A673 (cell line): ENCODE measurements around the gene RPS26. TPM values are rescaled to one million over a fixed set of nuclear protein-coding genes. Genes with fewer than 3 reads are reported as not detected.

Experiments
- BruUV-seq: library from RNA; stranded (reverse); fragments of 400-500 nt; replicated peaks from 2 replicates; lab custom pipeline; 2021; lab: Mats Ljungman, UMichigan
- CTCF ChIA-PET: fragments of 300-600 bp; sonication (Branson Sonifier 250); formaldehyde crosslinking; loops from one replicate; lab custom pipeline; 2022; ENCODE audit warnings: antibody characterized with exemption; lab: Charles Lee
- POLR2A ChIA-PET: fragments of 300-600 bp; sonication (Branson Sonifier 250); formaldehyde crosslinking; loops from one replicate; lab custom pipeline; 2022; ENCODE audit warnings: antibody characterized with exemption; ENCODE audit not compliant: low non-redundant PET; lab: Charles Lee
- DNase-seq: peaks from one replicate; pipeline ENCODE4 v3.0.0-alpha.2; 2015; ENCODE audit warnings: low spot score
- H3K27ac ChIP-seq: fragments of 200-600 bp; sonication (generic); 2 replicates; pipeline ENCODE4 v1.5.1; 2016; ENCODE audit warnings: mixed run types, low read depth, mild to moderate bottlenecking, mixed read lengths, antibody characterized with exemption, low read length; ENCODE audit not compliant: poor library complexity, severe bottlenecking
- H3K27me3 ChIP-seq: fragments of 200-600 bp; sonication (generic); replicated peaks from 2 replicates; pipeline ENCODE4 v1.6.1; 2017; ENCODE audit warnings: mixed run types, low read depth, mild to moderate bottlenecking, mixed read lengths, antibody characterized with exemption, low read length; ENCODE audit not compliant: insufficient read depth, poor library complexity
- H3K36me3 ChIP-seq: fragments of 200-600 bp; sonication (generic); 2 replicates; pipeline ENCODE4 v1.6.1; 2016; ENCODE audit warnings: mixed run types, mild to moderate bottlenecking, mixed read lengths, antibody characterized with exemption, low read length; ENCODE audit not compliant: insufficient read depth, poor library complexity, severe bottlenecking
- H3K4me1 ChIP-seq: fragments of 200-600 bp; sonication (generic); 2 replicates; pipeline ENCODE4 v1.6.1; 2017; ENCODE audit warnings: mixed run types, mild to moderate bottlenecking, mixed read lengths, antibody characterized with exemption, low read length; ENCODE audit not compliant: insufficient read depth, poor library complexity, severe bottlenecking
- H3K4me3 ChIP-seq: fragments of 200-600 bp; sonication (generic); 2 replicates; pipeline ENCODE4 v1.5.1; 2016; ENCODE audit warnings: low read depth, mixed run types, mild to moderate bottlenecking, mixed read lengths, low read length; ENCODE audit not compliant: poor library complexity, severe bottlenecking
- H3K9me3 ChIP-seq: fragments of 200-600 bp; sonication (generic); 2 replicates; pipeline ENCODE4 v1.6.1; 2016; ENCODE audit warnings: mixed run types, low read depth, mild to moderate bottlenecking, mixed read lengths, antibody characterized with exemption, low read length; ENCODE audit not compliant: poor library complexity, severe bottlenecking
- EZH2 ChIP-seq: fragments of 200-600 bp; sonication (generic); IDR thresholded peaks from 2 replicates; pipeline ENCODE4 v1.6.1; 2017; ENCODE audit warnings: borderline replicate concordance, low read depth, mild to moderate bottlenecking, mixed read lengths, antibody characterized with exemption, low read length; ENCODE audit not compliant: poor library complexity, severe bottlenecking
- intact Hi-C: fragments of 100-400 bp; cut with micrococcal nuclease; formaldehyde crosslinking; loops from one replicate; pipeline ENCODE4 v1.10.0; 2022; ENCODE audit not compliant: unreplicated experiment
- total RNA-seq: library from RNA; stranded (reverse); gene quantifications from 2 replicates; pipeline ENCODE4 v1.2.3, GENCODE V29; 2021
- TF ChIP-seq, protein P1 (sequence below): fragments of 300-800, 200-600 bp; sonication (generic); conservative IDR thresholded peaks from 2 replicates; pipeline ENCODE4 v1.5.1; 2017; ENCODE audit warnings: low read depth, mild to moderate bottlenecking, antibody characterized with exemption, low read length, moderate library complexity, mixed read lengths

RPS26 gene
- total RNA-seq, 1 experiment from 2014 or later = 69.9 TPM

DNA sequence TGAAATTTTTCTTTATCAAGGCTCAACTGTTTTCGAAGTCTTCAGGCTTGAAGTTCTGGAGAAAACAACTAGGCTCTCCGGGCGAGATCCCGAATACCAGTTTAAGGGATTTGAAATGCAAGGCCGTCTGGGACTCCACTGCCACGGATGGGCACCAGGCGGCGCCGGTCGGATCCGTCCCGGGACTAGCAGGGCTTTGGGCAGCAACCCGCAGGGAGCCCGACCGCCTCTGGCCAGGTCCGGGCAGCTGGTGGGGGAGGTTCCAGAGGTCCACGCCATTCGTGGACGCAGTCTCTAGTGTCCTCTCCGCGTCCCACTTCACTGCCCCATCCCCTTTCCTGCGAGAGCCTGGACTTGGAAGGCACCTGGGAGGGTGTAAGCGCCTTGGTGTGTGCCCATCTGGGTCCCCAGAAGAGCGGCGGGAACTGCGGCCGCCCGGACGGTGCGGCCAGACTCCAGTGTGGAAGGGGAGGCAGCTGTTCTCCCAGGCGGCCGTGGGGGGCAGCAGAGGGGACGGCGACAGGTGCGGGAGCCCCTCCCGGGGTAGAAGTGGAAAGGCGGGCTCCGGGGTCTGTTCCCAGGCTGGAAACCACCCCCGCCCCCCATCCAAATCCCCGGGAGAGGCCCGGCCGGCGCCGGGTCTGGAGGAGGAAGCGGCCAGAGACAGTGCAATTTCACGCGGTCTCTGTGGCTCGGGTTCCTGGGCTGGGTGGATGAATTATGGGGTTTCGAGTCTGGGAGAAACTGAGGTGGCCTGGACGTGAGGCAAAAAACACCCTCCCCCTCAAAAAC, 37.4 kb downstream of the RPS26 start:
- Histone ChIP-seq H3K27me3 (no peaks in the 10 kb centered on the region), H3K4me3 (peak overlapping the region; percentile 59), H3K27ac (no peak overlapping the region), H3K9me3 (no peaks in the 10 kb centered on the region), H3K4me1 (no peaks in the 10 kb centered on the region), H3K36me3 (no peaks in the 10 kb centered on the region)
- intact Hi-C loops = no loop called here
- BruUV-seq = no TSS peak
- CTCF ChIA-PET = interaction anchor here (0.5 to 1.0 kb wide), 5 partner anchors 12 to 340 kb away, joined by 3 to 16 read pairs (median 4); partner anchors contain the start of gene ZC3H10
- DNase-seq = peak; percentile 76
- POLR2A ChIA-PET = interaction anchor here (1.1 kb wide), 1 partner anchor 25 kb away, joined by 3 read pairs; the partner anchor contains the start of gene PA2G4
- TF ChIP-seq, protein P1, sequence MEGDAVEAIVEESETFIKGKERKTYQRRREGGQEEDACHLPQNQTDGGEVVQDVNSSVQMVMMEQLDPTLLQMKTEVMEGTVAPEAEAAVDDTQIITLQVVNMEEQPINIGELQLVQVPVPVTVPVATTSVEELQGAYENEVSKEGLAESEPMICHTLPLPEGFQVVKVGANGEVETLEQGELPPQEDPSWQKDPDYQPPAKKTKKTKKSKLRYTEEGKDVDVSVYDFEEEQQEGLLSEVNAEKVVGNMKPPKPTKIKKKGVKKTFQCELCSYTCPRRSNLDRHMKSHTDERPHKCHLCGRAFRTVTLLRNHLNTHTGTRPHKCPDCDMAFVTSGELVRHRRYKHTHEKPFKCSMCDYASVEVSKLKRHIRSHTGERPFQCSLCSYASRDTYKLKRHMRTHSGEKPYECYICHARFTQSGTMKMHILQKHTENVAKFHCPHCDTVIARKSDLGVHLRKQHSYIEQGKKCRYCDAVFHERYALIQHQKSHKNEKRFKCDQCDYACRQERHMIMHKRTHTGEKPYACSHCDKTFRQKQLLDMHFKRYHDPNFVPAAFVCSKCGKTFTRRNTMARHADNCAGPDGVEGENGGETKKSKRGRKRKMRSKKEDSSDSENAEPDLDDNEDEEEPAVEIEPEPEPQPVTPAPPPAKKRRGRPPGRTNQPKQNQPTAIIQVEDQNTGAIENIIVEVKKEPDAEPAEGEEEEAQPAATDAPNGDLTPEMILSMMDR = peak; percentile 75
- no peak for TF ChIP-seq EZH2

DNA sequence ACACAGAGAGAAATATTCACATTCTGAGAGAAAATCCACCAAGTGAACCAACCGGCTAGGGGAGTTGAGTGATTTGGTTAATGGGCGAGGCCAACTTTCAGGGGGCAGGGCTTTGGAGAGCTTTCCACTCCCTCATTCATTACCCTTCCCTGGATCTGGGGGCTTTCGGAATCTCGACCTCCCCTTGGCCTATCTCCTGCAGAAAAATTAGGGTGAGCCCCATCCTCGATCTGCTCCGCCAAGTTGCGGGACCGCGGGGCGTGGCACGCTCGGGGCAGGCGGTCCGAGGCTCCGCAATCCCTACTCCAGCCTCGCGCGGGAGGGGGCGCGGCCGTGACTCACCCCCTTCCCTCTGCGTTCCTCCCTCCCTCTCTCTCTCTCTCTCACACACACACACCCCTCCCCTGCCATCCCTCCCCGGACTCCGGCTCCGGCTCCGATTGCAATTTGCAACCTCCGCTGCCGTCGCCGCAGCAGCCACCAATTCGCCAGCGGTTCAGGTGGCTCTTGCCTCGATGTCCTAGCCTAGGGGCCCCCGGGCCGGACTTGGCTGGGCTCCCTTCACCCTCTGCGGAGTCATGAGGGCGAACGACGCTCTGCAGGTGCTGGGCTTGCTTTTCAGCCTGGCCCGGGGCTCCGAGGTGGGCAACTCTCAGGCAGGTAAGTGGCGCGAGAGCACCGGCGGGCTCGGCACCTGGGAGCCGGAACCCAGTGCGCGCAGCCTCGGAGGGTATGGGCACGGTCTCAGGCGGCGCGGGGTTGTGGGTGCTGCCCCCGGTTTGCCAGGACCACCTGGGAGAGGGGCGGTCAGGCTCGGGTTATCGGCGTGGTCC, 38.2 kb downstream of the RPS26 start, which contains the start of gene ERBB3:
ERBB3 (plus strand) TSS at position 443 of the 833 bp plus-strand sequence; CDS start at position 579, 136 bp downstream.
- TF ChIP-seq, protein P1 = no peak
- TF ChIP-seq EZH2 = no peak
- H3K27me3 ChIP-seq = no peaks in the 10 kb centered on the region
- no peaks in the 10 kb centered on the region for H3K9me3 ChIP-seq
- BruUV-seq = no TSS peak
- peak; percentile 83 for DNase-seq
- no peaks in the 10 kb centered on the region for H3K36me3 ChIP-seq
- ChIA-PET CTCF (interaction anchor here (0.5 to 1.0 kb wide), 4 partner anchors 11 to 341 kb away, joined by 3 to 16 read pairs (median 4); no protein-coding TSS in a partner anchor), POLR2A (interaction anchor here (1.1 kb wide), 1 partner anchor 24 kb away, joined by 3 read pairs; the partner anchor contains the start of gene PA2G4)
- H3K4me3 ChIP-seq = peak within 1 kb of the TSS; percentile 59
- intact Hi-C loops = no loop called here
- no peak within 1 kb of the TSS for H3K27ac ChIP-seq
- no peaks in the 10 kb centered on the region for H3K4me1 ChIP-seq

DNA sequence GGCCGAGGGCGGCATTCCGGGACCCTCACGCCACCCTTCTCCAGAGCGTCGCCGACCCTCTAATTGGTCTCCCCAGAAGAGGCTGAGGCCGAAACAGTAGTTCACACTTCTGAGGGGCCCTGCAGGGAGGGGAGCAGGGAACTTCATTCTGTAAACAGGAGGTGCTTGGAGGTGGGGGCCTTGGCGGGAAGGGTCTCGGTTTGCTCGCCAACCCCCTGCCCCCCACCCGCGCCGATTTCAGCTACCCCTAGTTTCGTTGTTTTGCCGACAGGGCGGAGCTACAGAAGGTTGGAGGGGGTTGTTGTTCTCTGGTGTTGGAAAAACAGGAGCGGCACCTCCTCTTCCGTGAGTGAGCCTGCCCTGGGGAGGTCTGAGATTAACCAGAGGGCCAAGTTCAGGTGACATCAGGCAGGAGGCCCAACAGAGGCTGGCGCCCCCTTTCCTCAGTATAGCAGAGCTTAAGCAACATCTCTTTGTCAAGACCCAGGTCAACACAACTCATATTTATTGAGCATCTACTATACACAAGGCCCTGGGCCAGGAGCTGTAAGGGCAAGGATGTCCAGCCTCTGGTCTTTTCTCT, 38.9 kb downstream of the RPS26 start:
- peak overlapping the region; percentile 59 for H3K4me3 ChIP-seq
- TF ChIP-seq EZH2 = no peak
- TF ChIP-seq, protein P1 = no peak
- no peak overlapping the region for H3K27ac ChIP-seq
- H3K4me1 ChIP-seq = no peaks in the 10 kb centered on the region
- intact Hi-C loops = no loop called here
- CTCF ChIA-PET = interaction anchor here (0.6 kb wide), 2 partner anchors 38 to 70 kb away, joined by 3 to 4 read pairs; no protein-coding TSS in a partner anchor
- no TSS peak for BruUV-seq
- no peaks in the 10 kb centered on the region for H3K27me3 ChIP-seq
- no peaks in the 10 kb centered on the region for H3K36me3 ChIP-seq
- no peaks in the 10 kb centered on the region for H3K9me3 ChIP-seq
- POLR2A ChIA-PET = no interaction called here
- DNase-seq = no peak
